ENCODE results near the gene PEDS1.

The PEDS1 gene

DNA sequence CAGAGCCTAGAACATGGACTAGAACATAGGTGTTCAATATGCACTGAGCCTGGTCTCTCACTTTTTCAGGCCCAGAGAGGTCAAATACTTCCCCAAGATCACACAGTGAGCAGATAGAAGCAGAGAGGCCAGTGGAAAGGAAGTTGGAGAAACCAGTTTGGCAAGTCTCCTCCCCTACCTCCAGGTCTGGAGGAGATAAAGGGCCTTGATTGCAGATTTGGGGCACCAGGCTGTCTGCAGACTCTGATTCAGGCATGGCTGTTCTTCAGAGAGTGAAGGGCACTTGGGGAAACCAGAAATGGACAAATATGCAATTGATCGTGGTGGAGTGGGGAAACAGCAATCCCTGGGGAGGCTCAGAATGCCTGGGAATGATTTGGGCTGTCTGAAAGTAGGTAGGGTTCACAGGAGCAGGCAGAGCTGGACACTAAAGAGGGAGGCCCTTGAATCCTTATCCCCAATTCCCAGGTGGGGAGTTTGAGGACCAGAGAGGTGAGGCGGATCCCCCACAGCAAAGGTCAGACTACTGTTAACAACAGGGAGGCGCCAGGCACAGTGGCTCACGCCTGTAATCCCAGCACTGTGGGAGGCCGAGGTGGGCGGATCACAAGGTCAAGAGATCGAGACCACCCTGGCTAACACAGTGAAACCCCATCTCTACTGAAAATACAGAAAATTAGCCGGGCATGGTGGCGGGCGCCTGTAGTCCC lies 2.3 kb downstream of the PEDS1 start:
- no peak for TF ChIP-seq CTCF (IDR thresholded peaks at IDR 0.05; ENCODE audit: insufficient read depth, missing control alignments)
- no peak for DNase-seq (ENCODE audit: insufficient read length, low spot score)
- no peak for FAIRE-seq

DNA sequence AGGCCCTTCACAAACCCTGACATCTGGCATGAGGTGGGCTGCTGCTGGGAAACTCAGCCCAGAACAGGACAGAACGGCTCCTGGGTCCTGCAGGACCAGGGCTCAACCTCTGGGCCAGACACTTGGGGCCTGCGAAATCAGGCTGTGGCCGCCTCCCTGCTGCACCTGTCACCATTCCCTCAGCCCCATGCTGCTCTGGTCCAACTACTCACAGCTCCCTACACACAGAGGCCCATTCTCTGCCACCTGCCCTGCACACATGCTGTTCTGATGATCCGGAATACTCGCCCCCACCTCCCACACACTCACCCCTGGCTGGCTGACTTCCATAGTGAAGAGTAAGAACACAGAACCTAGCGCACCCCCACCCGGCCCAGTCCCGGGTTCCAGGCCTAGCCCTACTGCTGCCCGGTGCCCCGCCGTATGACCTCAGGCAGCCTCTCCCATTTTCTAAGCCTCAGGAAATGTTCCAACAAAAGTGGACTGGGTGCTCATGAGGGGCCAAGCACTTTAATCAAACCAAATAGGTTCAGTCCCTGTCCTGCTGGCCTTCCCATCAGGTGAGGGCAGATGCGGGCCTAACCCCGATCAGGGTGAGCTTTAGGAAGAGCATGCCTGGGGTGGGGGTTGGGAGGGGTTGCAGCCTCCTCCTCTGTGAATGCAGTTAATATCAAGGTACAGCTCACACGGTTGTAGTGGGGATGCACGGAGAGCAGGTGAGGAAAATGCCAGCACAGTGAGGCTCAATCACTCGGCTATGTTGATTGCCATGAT lies 3.9 kb downstream of the PEDS1 start:
- no peak for DNase-seq (ENCODE audit: insufficient read length, low spot score)
- no peak for TF ChIP-seq CTCF (IDR thresholded peaks at IDR 0.05; ENCODE audit: insufficient read depth, missing control alignments)
- no peak for FAIRE-seq

DNA sequence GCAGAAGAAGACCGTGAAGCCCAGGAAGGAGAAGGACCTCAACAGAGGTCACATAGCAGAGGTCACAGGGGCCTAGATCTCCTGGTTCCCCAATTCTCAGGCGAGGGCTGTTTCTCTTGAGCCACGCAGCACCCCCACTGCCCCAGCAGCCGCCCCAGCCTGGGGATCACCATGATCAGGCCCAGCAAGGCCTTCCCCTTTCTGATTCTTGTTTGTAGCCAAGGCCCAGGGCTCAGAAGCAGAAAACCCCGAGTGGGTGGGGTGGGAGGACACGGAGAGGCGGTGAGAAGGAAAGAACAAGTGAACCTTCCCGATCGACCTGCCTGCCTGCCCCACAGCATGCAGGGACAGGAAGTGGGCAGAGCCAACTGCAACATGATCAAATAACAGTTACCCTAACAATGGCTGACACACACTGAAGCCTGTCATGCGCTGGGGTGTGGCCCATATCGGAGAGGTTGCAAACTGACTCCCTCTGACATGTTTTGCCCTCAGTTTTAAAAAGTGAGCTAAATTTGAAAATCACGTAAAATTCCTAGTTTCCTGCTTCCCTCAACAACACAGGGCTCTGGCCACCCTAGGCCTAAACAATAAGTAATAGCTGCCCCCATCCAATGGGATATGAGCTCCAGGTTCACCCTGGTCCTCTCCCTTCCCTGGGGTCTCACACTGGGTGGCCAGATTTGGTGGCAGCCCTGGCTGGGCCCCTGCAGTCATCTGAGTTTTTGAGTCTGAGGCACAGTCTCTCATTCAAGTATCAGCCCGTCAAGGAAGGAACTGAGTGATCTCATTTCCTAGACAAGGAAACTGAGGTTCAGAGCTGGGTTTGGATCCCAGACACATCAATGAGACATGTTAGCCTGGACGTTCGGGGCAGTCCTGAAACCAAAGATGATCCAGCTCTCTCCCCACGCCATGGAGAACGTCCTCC lies 6.5 kb downstream of the PEDS1 start:
- no peak for TF ChIP-seq CTCF (IDR thresholded peaks at IDR 0.05; ENCODE audit: insufficient read depth, missing control alignments)
- FAIRE-seq (no peak), DNase-seq (ENCODE audit: insufficient read length, low spot score) (no peak)

DNA sequence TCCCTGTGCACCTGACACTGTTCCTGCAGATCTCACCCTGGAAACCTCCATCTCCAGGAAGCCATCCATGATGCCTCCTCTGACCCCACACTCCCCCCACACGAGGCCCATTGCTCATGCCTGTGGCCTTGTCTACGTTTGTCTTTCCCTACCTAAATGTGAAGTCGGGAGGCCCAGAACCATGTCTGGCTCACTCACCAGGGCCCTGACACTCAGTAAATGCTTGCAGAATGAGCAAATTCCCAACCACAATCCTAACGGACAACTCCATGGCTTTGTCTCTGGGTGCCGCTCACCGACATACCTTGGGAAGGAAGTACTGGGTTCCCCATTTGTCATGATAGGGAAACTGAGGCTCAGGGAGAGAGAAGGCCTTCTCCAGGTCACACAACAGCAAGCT lies 7.3 kb downstream of the PEDS1 start:
- FAIRE-seq (no peak), DNase-seq (ENCODE audit: insufficient read length, low spot score) (no peak)
- no peak for TF ChIP-seq CTCF (IDR thresholded peaks at IDR 0.05; ENCODE audit: insufficient read depth, missing control alignments)

DNA sequence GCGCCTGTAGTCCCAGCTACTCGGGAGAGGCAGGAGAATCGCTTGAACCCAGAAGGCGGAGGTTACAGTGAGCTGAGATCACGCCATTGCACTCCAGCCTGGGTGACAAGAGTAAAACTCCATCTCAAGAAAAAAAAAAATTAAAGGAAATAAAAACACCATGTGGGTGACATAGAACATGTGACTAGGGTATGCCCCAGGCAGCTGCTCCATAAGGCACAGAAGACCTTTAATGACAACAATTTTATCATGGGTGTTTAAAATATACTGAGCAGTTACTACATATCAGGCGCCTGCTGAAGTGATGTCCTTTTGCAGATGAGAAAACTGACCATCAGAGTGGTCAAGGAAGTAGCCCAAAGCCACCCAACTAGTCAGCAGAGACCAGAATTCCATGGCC lies 8.0 kb downstream of the PEDS1 start:
- FAIRE-seq (no peak), DNase-seq (ENCODE audit: insufficient read length, low spot score) (no peak)
- TF ChIP-seq CTCF (IDR thresholded peaks at IDR 0.05; ENCODE audit: insufficient read depth, missing control alignments): no peak

- DNase-seq (ENCODE audit: insufficient read length, low spot score) (no peak), FAIRE-seq (no peak)
- TF ChIP-seq CTCF (IDR thresholded peaks at IDR 0.05; ENCODE audit: insufficient read depth, missing control alignments): no peak
Observed at GRCh38 chr20:50144362-50144761, 9.2 kb downstream of the PEDS1 start.
